ENCODE measurements around the gene FBXW12. TPM values are rescaled to one million over a fixed set of nuclear protein-coding genes. Genes with fewer than 3 reads are reported as not detected.

FBXW12 gene
- total RNA-seq, 1 experiment from 2014 or later, result 0.74 TPM

DNA sequence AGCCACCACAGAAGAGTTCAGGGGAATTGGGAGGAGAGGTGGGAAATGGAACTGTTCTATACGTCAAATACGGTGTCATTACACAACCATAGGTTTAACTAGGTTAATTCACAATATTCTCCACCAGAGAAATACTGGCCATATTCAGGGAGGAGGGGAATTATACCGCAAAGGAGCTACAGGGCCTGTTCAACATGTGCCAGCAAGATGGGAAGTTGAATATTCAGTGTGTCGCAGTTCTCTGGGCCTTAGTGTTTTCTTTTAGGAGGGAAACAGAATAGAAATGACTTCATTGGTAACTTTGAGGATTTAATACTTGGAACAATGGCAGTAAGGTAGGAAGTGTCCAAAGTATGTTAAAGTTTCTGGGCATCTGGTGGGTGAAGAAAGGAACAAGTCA lies 18.0 kb upstream of the FBXW12 start:
- Histone ChIP-seq H2BK12ac (ENCODE audit: insufficient read length, low read depth, low read length) (no peak overlapping the region), H2BK5ac (ENCODE audit: insufficient read length, low read length) (no peak overlapping the region), H3K14ac (ENCODE audit: insufficient read depth, low read length) (no peak overlapping the region), H3K27ac (ENCODE audit: insufficient read length, low read depth, low read length) (no peak overlapping the region), H3K4me2 (ENCODE audit: insufficient read depth, insufficient read length, low read length) (no peak overlapping the region), H2AFZ (ENCODE audit: low read length) (no peak overlapping the region), H3K4ac (ENCODE audit: low read depth, low read length) (no peak overlapping the region), H3K23ac (ENCODE audit: insufficient read length, low read depth, low read length) (no peak overlapping the region), H2AK5ac (ENCODE audit: insufficient read length, low read length) (no peak overlapping the region), H4K91ac (ENCODE audit: insufficient read length, low read depth, low read length) (no peak overlapping the region), H3K27me3 (ENCODE audit: insufficient read depth, low read length) (no peaks in the 10 kb centered on the region; the same call in 1 of the 2 replicates), H2BK15ac (ENCODE audit: low read depth, low read length) (no peak overlapping the region), H2BK20ac (ENCODE audit: low read depth, low read length, poor library complexity, severe bottlenecking) (no peak overlapping the region), H2BK120ac (ENCODE audit: low read depth, low read length, poor library complexity, severe bottlenecking) (no peak overlapping the region), H3K9me3 (ENCODE audit: control insufficient read depth, low read depth, low read length) (no peaks in the 10 kb centered on the region), H4K20me1 (ENCODE audit: control insufficient read depth, insufficient read depth, insufficient read length) (no peaks in the 10 kb centered on the region), H3K79me1 (ENCODE audit: insufficient read depth, low read depth, low read length, poor library complexity, severe bottlenecking) (no peaks in the 10 kb centered on the region), H3T11ph (ENCODE audit: low read length) (no peak overlapping the region), H3K18ac (ENCODE audit: insufficient read length, low read depth, low read length) (no peak overlapping the region), H4K8ac (replicated peaks; ENCODE audit: insufficient read length, low read depth, low read length) (no peak overlapping the region), H3K4me1 (ENCODE audit: insufficient read depth, low read length) (no peaks in the 10 kb centered on the region), H3K79me2 (ENCODE audit: insufficient read depth, low read length) (no peaks in the 10 kb centered on the region), H3K56ac (ENCODE audit: insufficient read length, low read depth, low read length) (no peak overlapping the region), H4K5ac (ENCODE audit: insufficient read length, low read depth, low read length) (no peak overlapping the region), H3K9ac (ENCODE audit: extremely low read depth, insufficient read length, low read length) (no peak overlapping the region), H3K23me2 (ENCODE audit: insufficient read length, low read depth, low read length, poor library complexity, severe bottlenecking) (no peaks in the 10 kb centered on the region)
- Mint-ChIP-seq H3K4me3 (no peak overlapping the region), H3K36me3 (ENCODE audit: insufficient read depth in 1 of 3, low read depth in 3 of 3) (no peaks in the 10 kb centered on the region), H3K9me3 (no peaks in the 10 kb centered on the region; a peak in 2 of 5 replicates), H3K27ac (no peak overlapping the region), H3K27me3 (ENCODE audit: low read depth) (peaks cover 31% of the 10 kb centered on the region), H3K4me1 (no peaks in the 10 kb centered on the region)
- WGBS (ENCODE audit: extremely low coverage, insufficient read length, low lambda C conversion rate), result no CpG with 5 or more reads among the region's 4 CpGs
- no peak for DNase-seq
- TF ChIP-seq, protein P1, sequence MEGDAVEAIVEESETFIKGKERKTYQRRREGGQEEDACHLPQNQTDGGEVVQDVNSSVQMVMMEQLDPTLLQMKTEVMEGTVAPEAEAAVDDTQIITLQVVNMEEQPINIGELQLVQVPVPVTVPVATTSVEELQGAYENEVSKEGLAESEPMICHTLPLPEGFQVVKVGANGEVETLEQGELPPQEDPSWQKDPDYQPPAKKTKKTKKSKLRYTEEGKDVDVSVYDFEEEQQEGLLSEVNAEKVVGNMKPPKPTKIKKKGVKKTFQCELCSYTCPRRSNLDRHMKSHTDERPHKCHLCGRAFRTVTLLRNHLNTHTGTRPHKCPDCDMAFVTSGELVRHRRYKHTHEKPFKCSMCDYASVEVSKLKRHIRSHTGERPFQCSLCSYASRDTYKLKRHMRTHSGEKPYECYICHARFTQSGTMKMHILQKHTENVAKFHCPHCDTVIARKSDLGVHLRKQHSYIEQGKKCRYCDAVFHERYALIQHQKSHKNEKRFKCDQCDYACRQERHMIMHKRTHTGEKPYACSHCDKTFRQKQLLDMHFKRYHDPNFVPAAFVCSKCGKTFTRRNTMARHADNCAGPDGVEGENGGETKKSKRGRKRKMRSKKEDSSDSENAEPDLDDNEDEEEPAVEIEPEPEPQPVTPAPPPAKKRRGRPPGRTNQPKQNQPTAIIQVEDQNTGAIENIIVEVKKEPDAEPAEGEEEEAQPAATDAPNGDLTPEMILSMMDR (conservative IDR thresholded peaks at IDR 0.05), result no peak
